CD8-positive, alpha-beta memory T cell (primary cell): ENCODE measurements around the gene RAPGEF1. TPM values are rescaled to one million over a fixed set of nuclear protein-coding genes. Genes with fewer than 3 reads are reported as not detected.
A peak's percentile ranks its signal among the peaks of the same experiment; 100 is the strongest.

Source experiments
- CTCF ChIA-PET: fragments of 350-600 bp; sonication (Branson Sonifier 250); formaldehyde crosslinking; loops from one replicate; lab custom pipeline; 2021; ENCODE audit warnings: antibody characterized with exemption; lab: Charles Lee
- POLR2A ChIA-PET: fragments of 350-600 bp; sonication (Branson Sonifier 250); formaldehyde crosslinking; loops from one replicate; lab custom pipeline; 2021; ENCODE audit warnings: antibody characterized with exemption; lab: Charles Lee
- DNase-seq, 5 donors: peaks; one replicate each; pipeline versions ENCODE4 v3.0.0 to v3.0.0-alpha.2; 2020 to 2022; ENCODE audit warnings: mixed read lengths in 1 of 5
- H3K27ac ChIP-seq: one replicate; pipeline ENCODE4 v1.7.0; 2013; ENCODE audit warnings: low read depth, mild to moderate bottlenecking, low read length, moderate library complexity
- H3K27me3 ChIP-seq: 2 replicates; pipeline ENCODE4 v1.7.0; 2013; ENCODE audit warnings: low read length, mild to moderate bottlenecking; ENCODE audit not compliant: insufficient read depth, poor library complexity, severe bottlenecking
- H3K36me3 ChIP-seq: 2 replicates; pipeline ENCODE4 v1.7.0; 2013; ENCODE audit warnings: mild to moderate bottlenecking, low read length, moderate library complexity; ENCODE audit not compliant: insufficient read depth
- H3K4me1 ChIP-seq: 2 replicates; pipeline ENCODE4 v1.7.0; 2013; ENCODE audit warnings: mild to moderate bottlenecking, low read length, moderate library complexity; ENCODE audit not compliant: insufficient read depth
- H3K4me3 ChIP-seq: 2 replicates; pipeline ENCODE4 v1.7.0; 2013; ENCODE audit warnings: mild to moderate bottlenecking, low read length
- H3K9me3 ChIP-seq: 2 replicates; pipeline ENCODE4 v1.7.0; 2013; ENCODE audit warnings: mild to moderate bottlenecking, low read length
- H3K27ac Mint-ChIP-seq, 8 donors: one replicate each; pipeline ENCODE4 v1.8.0; 2020 to 2021; ENCODE audit warnings: mixed read lengths in 8 of 8, mild to moderate bottlenecking in 6 of 8, inconsistent platforms in 3 of 8, moderate library complexity in 3 of 8
- H3K27me3 Mint-ChIP-seq, 2 donors: one replicate each; pipeline ENCODE4 v1.8.0; 2020 to 2021; ENCODE audit warnings: mixed read lengths in 2 of 2, mild to moderate bottlenecking in 1 of 2, moderate library complexity in 1 of 2
- H3K36me3 Mint-ChIP-seq, 3 donors: one replicate each; pipeline ENCODE4 v1.8.0; 2020 to 2021; ENCODE audit warnings: mixed read lengths in 3 of 3, inconsistent platforms in 1 of 3, mild to moderate bottlenecking in 1 of 3
- H3K4me1 Mint-ChIP-seq, 3 donors: one replicate each; pipeline ENCODE4 v1.8.0; 2020 to 2021; ENCODE audit warnings: mixed read lengths in 3 of 3, inconsistent platforms in 1 of 3, mild to moderate bottlenecking in 1 of 3
- H3K4me3 Mint-ChIP-seq, 7 donors: one replicate each; pipeline ENCODE4 v1.8.0; 2020 to 2021; ENCODE audit warnings: mixed read lengths in 7 of 7, mild to moderate bottlenecking in 6 of 7, moderate library complexity in 4 of 7, inconsistent platforms in 2 of 7
- H3K9me3 Mint-ChIP-seq, 5 donors: one replicate each; pipeline ENCODE4 v1.8.0; 2020 to 2022; ENCODE audit warnings: mixed read lengths in 5 of 5, mild to moderate bottlenecking in 3 of 5, moderate library complexity in 2 of 5, inconsistent platforms in 1 of 5
- polyA plus RNA-seq: library from polyadenylated mRNA; unstranded; fragments of 300-500 nt; fragmentation: Illumina TruSeq; gene quantifications from one replicate; pipeline ENCODE4 v1.2.3, GENCODE V29; 2021
- total RNA-seq, 2 experiments: library from RNA; stranded (reverse); gene quantifications; one replicate each; pipeline ENCODE4 v1.2.3, GENCODE V29; 2021

The RAPGEF1 gene
- total and polyA plus RNA-seq, 3 experiments from 2014 or later, result 20.1 to 148 (median 145) TPM

- Mint-ChIP-seq H3K9me3 (no peaks in the 10 kb centered on the region), H3K36me3 (peaks cover 7 to 70% (median 13%) of the 10 kb centered on the region in 3 donors), H3K4me1 (peaks cover 61 to 79% (median 71%) of the 10 kb centered on the region in 3 donors), H3K4me3 (no peak overlapping the region), H3K27me3 (no peaks in the 10 kb centered on the region), H3K27ac (peak overlapping the region; percentile 70 to 99 (median 96))
- ChIA-PET POLR2A (no interaction called here), CTCF (interaction anchor here (0.6 to 5.4 kb wide), 6 partner anchors 14 to 110 kb away, joined by 3 to 28 read pairs (median 6); partner anchors contain the start of gene RAPGEF1)
- H3K4me1 ChIP-seq, result peaks cover 50% of the 10 kb centered on the region
- H3K4me3 ChIP-seq, result no peak overlapping the region
- DNase-seq, result no peak
- no peak overlapping the region for H3K27ac ChIP-seq
- H3K36me3 ChIP-seq, result peaks cover 15% of the 10 kb centered on the region
- no peaks in the 10 kb centered on the region for H3K9me3 ChIP-seq
- no peaks in the 10 kb centered on the region for H3K27me3 ChIP-seq
Measured at GRCh38 chr9:131629825-131630204, 110.1 kb downstream of the RAPGEF1 start.

DNA sequence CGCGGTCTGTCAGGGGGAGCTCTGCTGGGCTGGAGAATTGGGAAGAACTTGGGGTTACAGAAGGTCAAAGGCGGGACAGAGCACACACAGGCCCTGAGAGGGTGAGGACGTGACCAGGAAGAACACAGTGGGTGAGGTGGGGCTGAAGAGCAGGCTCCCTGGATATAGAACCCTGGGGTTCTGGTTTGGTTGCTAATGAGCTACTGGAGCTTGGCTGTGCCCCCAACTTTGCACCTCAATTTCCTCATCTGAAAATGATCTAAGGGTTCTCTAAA lies 110.7 kb downstream of the RAPGEF1 start:
- Histone ChIP-seq H3K4me3 (no peak overlapping the region), H3K36me3 (peaks cover 15% of the 10 kb centered on the region), H3K4me1 (peaks cover 47% of the 10 kb centered on the region), H3K9me3 (no peaks in the 10 kb centered on the region), H3K27ac (peak overlapping the region; percentile 92), H3K27me3 (no peaks in the 10 kb centered on the region)
- Mint-ChIP-seq H3K4me1 (peaks cover 64 to 82% (median 72%) of the 10 kb centered on the region in 3 donors), H3K27ac (peak overlapping the region; percentile 95 to 99 (median 98)), H3K36me3 (peaks cover 7 to 73% (median 13%) of the 10 kb centered on the region in 3 donors), H3K4me3 (peak overlapping the region in 6 of 7 donors; percentile 78 to 87 (median 81)), H3K9me3 (no peaks in the 10 kb centered on the region), H3K27me3 (peaks cover 0 to 1% of the 10 kb centered on the region in 2 donors)
- DNase-seq, result no peak
- POLR2A ChIA-PET, result interaction anchor here (1.5 to 2.2 kb wide), 3 partner anchors 39 to 104 kb away, joined by 4 to 16 read pairs (median 11); no protein-coding TSS in a partner anchor
- CTCF ChIA-PET, result interaction anchor here (1.5 to 5.4 kb wide), 7 partner anchors 13 to 115 kb away, joined by 4 to 28 read pairs (median 11); partner anchors contain the start of gene RAPGEF1

GRCh38 chr9:131628459-131629225 lies 111.2 kb downstream of the RAPGEF1 start:
- Histone ChIP-seq H3K27me3 (no peaks in the 10 kb centered on the region), H3K27ac (peak overlapping the region; percentile 92), H3K9me3 (no peaks in the 10 kb centered on the region), H3K4me3 (peak overlapping the region; percentile 34), H3K36me3 (peaks cover 18% of the 10 kb centered on the region), H3K4me1 (peaks cover 47% of the 10 kb centered on the region)
- no peaks in the 10 kb centered on the region for H3K9me3 Mint-ChIP-seq
- H3K4me3 Mint-ChIP-seq, result peak overlapping the region; percentile 64 to 87 (median 80)
- POLR2A ChIA-PET, result interaction anchor here (0.9 to 2.2 kb wide), 6 partner anchors 10 to 109 kb away, joined by 4 to 17 read pairs (median 8); no protein-coding TSS in a partner anchor
- peaks cover 0 to 1% of the 10 kb centered on the region in 2 donors for H3K27me3 Mint-ChIP-seq
- H3K4me1 Mint-ChIP-seq, result peaks cover 66 to 79% (median 74%) of the 10 kb centered on the region in 3 donors
- H3K27ac Mint-ChIP-seq, result peak overlapping the region; percentile 95 to 99 (median 98)
- DNase-seq, result peak in 4 of 5 donors; percentile 9 to 80 (median 58)
- CTCF ChIA-PET, result interaction anchor here (0.7 to 5.4 kb wide), 11 partner anchors 14 to 116 kb away, joined by 3 to 28 read pairs (median 8); partner anchors contain the start of gene RAPGEF1
- H3K36me3 Mint-ChIP-seq, result peaks cover 7 to 73% (median 15%) of the 10 kb centered on the region in 3 donors

GRCh38 chr9:131627648-131628458 lies 112.0 kb downstream of the RAPGEF1 start:
- Histone ChIP-seq H3K4me1 (peaks cover 47% of the 10 kb centered on the region), H3K9me3 (no peaks in the 10 kb centered on the region), H3K27ac (peak overlapping the region; percentile 92), H3K27me3 (no peaks in the 10 kb centered on the region), H3K4me3 (peak overlapping the region; percentile 34), H3K36me3 (peaks cover 18% of the 10 kb centered on the region)
- peak; percentile 53 to 92 (median 79) for DNase-seq
- Mint-ChIP-seq H3K9me3 (no peaks in the 10 kb centered on the region), H3K36me3 (peaks cover 7 to 73% (median 12%) of the 10 kb centered on the region in 3 donors), H3K27me3 (peaks cover 0 to 1% of the 10 kb centered on the region in 2 donors), H3K4me3 (peak overlapping the region; percentile 64 to 87 (median 80)), H3K27ac (peak overlapping the region; percentile 95 to 99 (median 98)), H3K4me1 (peaks cover 63 to 81% (median 69%) of the 10 kb centered on the region in 3 donors)
- POLR2A ChIA-PET, result interaction anchor here (0.9 to 2.2 kb wide), 6 partner anchors 11 to 110 kb away, joined by 4 to 17 read pairs (median 8); no protein-coding TSS in a partner anchor
- CTCF ChIA-PET, result interaction anchor here (0.7 to 5.4 kb wide), 12 partner anchors 15 to 117 kb away, joined by 3 to 28 read pairs (median 6); partner anchors contain the start of gene RAPGEF1

DNA sequence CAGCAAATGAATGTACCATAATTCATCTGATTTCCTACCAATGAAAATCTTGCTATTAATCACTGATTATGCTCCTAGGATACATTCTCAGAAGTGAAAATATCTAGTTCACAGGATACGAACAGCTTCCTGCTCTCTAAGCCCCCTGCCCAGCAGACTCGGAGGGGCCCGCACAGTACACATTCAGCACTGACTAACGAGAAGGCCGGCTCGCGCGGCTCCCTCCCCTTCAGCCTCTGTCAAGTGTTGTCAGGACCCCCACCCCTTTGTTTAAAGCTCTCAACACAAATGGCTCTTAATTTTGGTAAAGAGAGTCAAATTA lies 112.6 kb downstream of the RAPGEF1 start:
- Histone ChIP-seq H3K4me1 (peaks cover 47% of the 10 kb centered on the region), H3K9me3 (no peaks in the 10 kb centered on the region), H3K27me3 (no peaks in the 10 kb centered on the region), H3K36me3 (peaks cover 18% of the 10 kb centered on the region), H3K27ac (peak overlapping the region; percentile 92), H3K4me3 (no peak overlapping the region)
- Mint-ChIP-seq H3K9me3 (no peaks in the 10 kb centered on the region), H3K27ac (peak overlapping the region; percentile 95 to 99 (median 98)), H3K36me3 (peaks cover 7 to 75% (median 10%) of the 10 kb centered on the region in 3 donors), H3K4me1 (peaks cover 61 to 79% (median 67%) of the 10 kb centered on the region in 3 donors), H3K27me3 (peaks cover 0 to 1% of the 10 kb centered on the region in 2 donors), H3K4me3 (peak overlapping the region; percentile 64 to 87 (median 80))
- ChIA-PET POLR2A (interaction anchor here (1.7 to 2.2 kb wide), 4 partner anchors 41 to 111 kb away, joined by 5 to 17 read pairs (median 14); no protein-coding TSS in a partner anchor), CTCF (interaction anchor here (1.0 to 5.4 kb wide), 7 partner anchors 15 to 117 kb away, joined by 4 to 28 read pairs (median 11); partner anchors contain the start of gene RAPGEF1)
- no peak for DNase-seq

- H3K4me1 ChIP-seq, result peaks cover 47% of the 10 kb centered on the region
- peak overlapping the region; percentile 58 for H3K27ac ChIP-seq
- ChIA-PET CTCF (interaction anchor here (1.1 to 5.4 kb wide), 2 partner anchors 50 to 114 kb away, joined by 3 to 28 read pairs; partner anchors contain the start of gene RAPGEF1), POLR2A (no interaction called here)
- no peaks in the 10 kb centered on the region for H3K9me3 ChIP-seq
- H3K27me3 Mint-ChIP-seq, result peaks cover 0 to 1% of the 10 kb centered on the region in 2 donors
- H3K36me3 ChIP-seq, result peaks cover 26% of the 10 kb centered on the region
- H3K4me3 Mint-ChIP-seq, result peak overlapping the region; percentile 30 to 76 (median 65)
- H3K4me3 ChIP-seq, result no peak overlapping the region
- H3K9me3 Mint-ChIP-seq, result no peaks in the 10 kb centered on the region
- no peaks in the 10 kb centered on the region for H3K27me3 ChIP-seq
- peak in 3 of 5 donors; percentile 22 to 44 (median 23) for DNase-seq
- H3K4me1 Mint-ChIP-seq, result peaks cover 65 to 82% (median 71%) of the 10 kb centered on the region in 3 donors
- peaks cover 10 to 79% (median 11%) of the 10 kb centered on the region in 3 donors for H3K36me3 Mint-ChIP-seq
- peak overlapping the region; percentile 87 to 99 (median 96) for H3K27ac Mint-ChIP-seq
Measured at GRCh38 chr9:131625790-131626670, 113.8 kb downstream of the RAPGEF1 start.
